Spleen (tissue), 3 donors: ENCODE measurements around the gene TM9SF4.

ENCODE experiments used
- POLR2A ChIP-seq, 3 donors: fragments of 450-650 bp; IDR thresholded peaks; one replicate each; pipeline ENCODE4 v1.5.1; 2017; ENCODE audit warnings: antibody characterized with exemption in 3 of 3, mild to moderate bottlenecking in 1 of 3
- POLR2AphosphoS5 ChIP-seq, 3 donors: sonication (generic); formaldehyde crosslinking; IDR thresholded peaks; one replicate each; pipeline ENCODE4 v1.5.1; 2017; ENCODE audit warnings: antibody characterized with exemption in 3 of 3

GRCh38 chr20:32139947-32140346 lies 30.4 kb downstream of the TM9SF4 start:
- TF ChIP-seq POLR2A (IDR thresholded peaks at IDR 0.05) (no peak), POLR2AphosphoS5 (IDR thresholded peaks at IDR 0.05) (no peak)
